H1 (cell line): ENCODE results near the gene SLC6A19. TPM values are rescaled to one million over a fixed set of nuclear protein-coding genes. Genes with fewer than 3 reads are reported as not detected.

Experiments used
- CTCF ChIA-PET: fragments of 300-600 bp; sonication (Branson Sonifier 250); formaldehyde crosslinking; loops from one replicate; lab custom pipeline; 2021; ENCODE audit not compliant: partially characterized antibody; lab: Charles Lee
- POLR2A ChIA-PET: fragments of 300-600 bp; sonication (Branson Sonifier 250); formaldehyde crosslinking; loops from one replicate; lab custom pipeline; 2021; ENCODE audit warnings: inconsistent platforms; ENCODE audit not compliant: partially characterized antibody; lab: Charles Lee
- DNase-seq, 2 experiments: peaks; one replicate each; pipeline versions ENCODE4 v3.0.0 to v3.0.0-alpha.2; 2010 to 2022; ENCODE audit warnings: low spot score in 2 of 2, low read depth in 1 of 2, mixed read lengths in 1 of 2
- FAIRE-seq: peaks from 2 replicates; lab custom pipeline; 2011; peaks lifted over from hg19 to GRCh38; lab: Jason Lieb, UNC
- H2AFZ ChIP-seq: 2 replicates; pipeline ENCODE4 v1.8.1; 2012; ENCODE audit warnings: low read length, inconsistent platforms
- H2AK5ac ChIP-seq: 2 replicates; pipeline ENCODE4 v1.6.1; 2013; ENCODE audit warnings: low read depth, low read length
- H2BK120ac ChIP-seq: replicated peaks from 2 replicates; pipeline ENCODE3; 2013; ENCODE audit warnings: low read depth, low read length, inconsistent platforms
- H2BK12ac ChIP-seq: 2 replicates; pipeline ENCODE4 v1.6.1; 2013; ENCODE audit warnings: low read depth, low read length
- H2BK15ac ChIP-seq: 2 replicates; pipeline ENCODE4 v1.6.1; 2013; ENCODE audit warnings: low read length
- H2BK20ac ChIP-seq: 2 replicates; pipeline ENCODE4 v1.6.1; 2013; ENCODE audit warnings: low read length
- H2BK5ac ChIP-seq: 2 replicates; pipeline ENCODE4 v1.6.1; 2013; ENCODE audit warnings: low read depth, low read length
- H3K14ac ChIP-seq: 2 replicates; pipeline ENCODE4 v1.6.1; 2013; ENCODE audit warnings: inconsistent platforms; ENCODE audit not compliant: insufficient read length
- H3K18ac ChIP-seq: 2 replicates; pipeline ENCODE4 v1.6.1; 2013; ENCODE audit warnings: low read length; ENCODE audit errors: extremely low read depth
- H3K23ac ChIP-seq: 2 replicates; pipeline ENCODE4 v1.6.1; 2013; ENCODE audit warnings: inconsistent platforms; ENCODE audit not compliant: insufficient read length
- H3K23me2 ChIP-seq: 2 replicates; pipeline ENCODE4 v1.6.1; 2013; ENCODE audit warnings: low read depth, low read length
- H3K27ac ChIP-seq: 2 replicates; pipeline ENCODE4 v1.6.1; 2011; ENCODE audit warnings: low read depth, low read length, inconsistent platforms
- H3K27me3 ChIP-seq, 4 experiments: replicated peaks in 1 of 4; 1 replicate in 1 of 4; 2 replicates in 3 of 4; pipeline versions ENCODE4 v1.6.1 to v1.8.1; 2011 to 2013; ENCODE audit warnings: low read length in 3 of 4, mild to moderate bottlenecking in 3 of 4, inconsistent platforms in 2 of 4, mixed read lengths in 2 of 4, moderate library complexity in 1 of 4; ENCODE audit not compliant: control insufficient read depth in 3 of 4, insufficient read depth in 3 of 4; ENCODE audit errors: extremely low read depth in 1 of 4
- H3K36me3 ChIP-seq, 4 experiments: 2 replicates each; pipeline versions ENCODE4 v1.6.1 to v1.8.1; 2011 to 2013; ENCODE audit warnings: mild to moderate bottlenecking in 4 of 4, low read length in 3 of 4, moderate library complexity in 2 of 4, control low read depth in 1 of 4, inconsistent platforms in 1 of 4; ENCODE audit not compliant: insufficient read depth in 4 of 4, control insufficient read depth in 2 of 4
- H3K4ac ChIP-seq: replicated peaks from 2 replicates; pipeline ENCODE3; 2013; ENCODE audit warnings: low read length, low read depth, mixed read lengths, inconsistent platforms; ENCODE audit not compliant: insufficient read length
- H3K4me1 ChIP-seq, 4 experiments: replicated peaks in 1 of 4; 1 replicate in 1 of 4; 2 replicates in 3 of 4; pipeline versions ENCODE4 v1.6.1 to v1.8.1; 2011 to 2013; ENCODE audit warnings: low read length in 3 of 4, inconsistent platforms in 2 of 4, mixed read lengths in 1 of 4; ENCODE audit not compliant: insufficient read depth in 4 of 4, control insufficient read depth in 3 of 4
- H3K4me2 ChIP-seq, 2 experiments: 2 replicates each; pipeline versions ENCODE4 v1.6.1 to v1.8.1; 2011 to 2013; ENCODE audit warnings: low read depth in 2 of 2, low read length in 2 of 2, control low read depth in 1 of 2, inconsistent platforms in 1 of 2, mild to moderate bottlenecking in 1 of 2; ENCODE audit not compliant: insufficient read depth in 1 of 2
- H3K4me3 ChIP-seq, 4 experiments: fragments of 200-600, 300-600 bp in 1 of 4; sonication (generic), shearing (Covaris generic), sonication (Bioruptor Twin) in 1 of 4; 2 replicates each; pipeline versions ENCODE4 v1.5.1 to v1.8.1; 2011 to 2016; ENCODE audit warnings: low read length in 4 of 4, low read depth in 3 of 4, control low read depth in 2 of 4, inconsistent platforms in 2 of 4, mild to moderate bottlenecking in 2 of 4, mixed read lengths in 1 of 4, moderate library complexity in 1 of 4; ENCODE audit not compliant: insufficient read depth in 2 of 4; ENCODE audit errors: extremely low read depth in 1 of 4
- H3K56ac ChIP-seq: replicated peaks from 2 replicates; pipeline ENCODE3; 2013; ENCODE audit warnings: low read depth, mild to moderate bottlenecking, mixed read lengths, low read length, inconsistent platforms; ENCODE audit not compliant: insufficient read length
- H3K79me1 ChIP-seq: 2 replicates; pipeline ENCODE4 v1.6.1; 2013; ENCODE audit warnings: low read depth, low read length, control low read depth
- H3K79me2 ChIP-seq, 2 experiments: 2 replicates each; pipeline versions ENCODE4 v1.6.1 to v1.8.1; 2012 to 2013; ENCODE audit warnings: low read length in 2 of 2, mild to moderate bottlenecking in 2 of 2, inconsistent platforms in 1 of 2; ENCODE audit not compliant: insufficient read depth in 2 of 2, control insufficient read depth in 1 of 2
- H3K9ac ChIP-seq, 4 experiments: replicated peaks in 1 of 4; 1 replicate in 1 of 4; 2 replicates in 3 of 4; pipeline versions ENCODE4 v1.6.1 to v1.8.1; 2011 to 2013; ENCODE audit warnings: low read depth in 3 of 4, low read length in 3 of 4, control low read depth in 2 of 4, mild to moderate bottlenecking in 2 of 4, moderate library complexity in 2 of 4, inconsistent platforms in 1 of 4; ENCODE audit errors: extremely low read depth in 1 of 4
- H3K9me3 ChIP-seq, 2 experiments: 2 replicates each; pipeline versions ENCODE4 v1.6.1 to v1.8.1; 2012 to 2013; ENCODE audit warnings: mild to moderate bottlenecking in 2 of 2, moderate library complexity in 2 of 2, control low read depth in 1 of 2, inconsistent platforms in 1 of 2, low read depth in 1 of 2, low read length in 1 of 2, mixed read lengths in 1 of 2; ENCODE audit not compliant: insufficient read depth in 2 of 2
- H4K20me1 ChIP-seq, 2 experiments: replicated peaks in 1 of 2; 2 replicates each; pipeline versions ENCODE3 to v1.8.1; 2011 to 2013; ENCODE audit warnings: inconsistent platforms in 2 of 2, low read length in 2 of 2, mild to moderate bottlenecking in 1 of 2; ENCODE audit not compliant: insufficient read depth in 2 of 2, control insufficient read depth in 1 of 2
- H4K5ac ChIP-seq: 2 replicates; pipeline ENCODE4 v1.6.1; 2013; ENCODE audit warnings: low read length, low read depth, mixed read lengths, inconsistent platforms; ENCODE audit not compliant: insufficient read length
- H4K8ac ChIP-seq: 2 replicates; pipeline ENCODE4 v1.8.0; 2013; ENCODE audit warnings: mild to moderate bottlenecking, moderate library complexity, low read length, inconsistent platforms; ENCODE audit not compliant: insufficient read depth; ENCODE audit errors: extremely low read depth
- H4K91ac ChIP-seq: replicated peaks from 2 replicates; pipeline ENCODE3; 2013; ENCODE audit warnings: low read length, mixed read lengths, inconsistent platforms; ENCODE audit not compliant: insufficient read length
- BRCA1 ChIP-seq: IDR thresholded peaks from 2 replicates; pipeline ENCODE4 v1.6.1; 2012; ENCODE audit warnings: low read depth, low read length, improper control_type of control experiment
- JUND ChIP-seq: IDR thresholded peaks from 2 replicates; pipeline ENCODE4 v1.6.1; 2011; ENCODE audit warnings: mild to moderate bottlenecking, improper control_type of control experiment, low read length
- NANOG ChIP-seq: IDR thresholded peaks from 2 replicates; pipeline ENCODE4 v1.6.1; 2011; ENCODE audit warnings: low read length, low read depth, mild to moderate bottlenecking, inconsistent platforms; ENCODE audit not compliant: insufficient read depth, poor library complexity, severe bottlenecking
- RAD21 ChIP-seq, 2 experiments: IDR thresholded peaks in 1 of 2; conservative IDR thresholded peaks in 1 of 2; 2 replicates each; pipeline ENCODE4 v1.6.1; 2011; ENCODE audit warnings: low read depth in 2 of 2, low read length in 2 of 2, improper control_type of control experiment in 1 of 2, inconsistent platforms in 1 of 2, mild to moderate bottlenecking in 1 of 2, moderate library complexity in 1 of 2
- WGBS, 2 experiments: shearing (Covaris generic) in 1 of 2; methylation state at CpG; one replicate each; pipeline versions ENCODE4 v1.1.6 to v1.1.7; 2013 to 2015; ENCODE audit warnings: low lambda C conversion rate in 2 of 2, mixed read lengths in 2 of 2, inconsistent platforms in 1 of 2, low coverage in 1 of 2, missing lambda C conversion rate in 1 of 2; ENCODE audit not compliant: insufficient replicate concordance in 2 of 2, insufficient coverage in 1 of 2, insufficient read length in 1 of 2; ENCODE audit errors: extremely low coverage in 1 of 2, missing lambda C conversion rate in 1 of 2; 5-methylcytosine and 5-hydroxymethylcytosine counted together
- polyA plus RNA-seq, 7 experiments: library from polyadenylated mRNA; depleted of rRNA in 3 of 7; stranded (reverse) in 5 of 7; unstranded in 2 of 7; fragments of >200 nt in 5 of 7; fragments of 200-250 nt in 2 of 7; gene quantifications; 1 replicate in 5 of 7; 2 replicates in 1 of 7; 4 replicates in 1 of 7; pipeline versions ENCODE4 v1.2.1 to v1.2.3, GENCODE V29; 2011 to 2013; ENCODE audit warnings: missing spikeins in 2 of 7, mixed read lengths in 2 of 7
- total RNA-seq: library from RNA; stranded (reverse); fragmentation: NEBNext Ultra II Directional; extraction: Animal tissue kit (Norgen Biotek cat#: 25700); gene quantifications from 2 replicates; pipeline ENCODE4 v1.2.1, GENCODE V29; 2021
- TF ChIP-seq, protein P1 (sequence below): IDR thresholded peaks from 2 replicates; pipeline ENCODE4 v1.6.1; 2012; ENCODE audit warnings: inconsistent platforms
- TF ChIP-seq, protein P2 (sequence below), 3 experiments: IDR thresholded peaks; 1 replicate in 2 of 3; 2 replicates in 1 of 3; pipeline versions ENCODE4 v1.5.1 to v1.6.1; 2011; ENCODE audit warnings: low read length in 3 of 3, mild to moderate bottlenecking in 3 of 3, inconsistent platforms in 2 of 3, low read depth in 1 of 3, moderate library complexity in 1 of 3; ENCODE audit not compliant: insufficient read depth in 1 of 3; ENCODE audit errors: control extremely low read depth in 1 of 3

The SLC6A19 gene
- total and polyA plus RNA-seq, 2 of the 8 experiments (the other 6 are each of a cell fraction or from before 2014, with no cell fraction given) = 0.02 TPM; not detected in 1

DNA sequence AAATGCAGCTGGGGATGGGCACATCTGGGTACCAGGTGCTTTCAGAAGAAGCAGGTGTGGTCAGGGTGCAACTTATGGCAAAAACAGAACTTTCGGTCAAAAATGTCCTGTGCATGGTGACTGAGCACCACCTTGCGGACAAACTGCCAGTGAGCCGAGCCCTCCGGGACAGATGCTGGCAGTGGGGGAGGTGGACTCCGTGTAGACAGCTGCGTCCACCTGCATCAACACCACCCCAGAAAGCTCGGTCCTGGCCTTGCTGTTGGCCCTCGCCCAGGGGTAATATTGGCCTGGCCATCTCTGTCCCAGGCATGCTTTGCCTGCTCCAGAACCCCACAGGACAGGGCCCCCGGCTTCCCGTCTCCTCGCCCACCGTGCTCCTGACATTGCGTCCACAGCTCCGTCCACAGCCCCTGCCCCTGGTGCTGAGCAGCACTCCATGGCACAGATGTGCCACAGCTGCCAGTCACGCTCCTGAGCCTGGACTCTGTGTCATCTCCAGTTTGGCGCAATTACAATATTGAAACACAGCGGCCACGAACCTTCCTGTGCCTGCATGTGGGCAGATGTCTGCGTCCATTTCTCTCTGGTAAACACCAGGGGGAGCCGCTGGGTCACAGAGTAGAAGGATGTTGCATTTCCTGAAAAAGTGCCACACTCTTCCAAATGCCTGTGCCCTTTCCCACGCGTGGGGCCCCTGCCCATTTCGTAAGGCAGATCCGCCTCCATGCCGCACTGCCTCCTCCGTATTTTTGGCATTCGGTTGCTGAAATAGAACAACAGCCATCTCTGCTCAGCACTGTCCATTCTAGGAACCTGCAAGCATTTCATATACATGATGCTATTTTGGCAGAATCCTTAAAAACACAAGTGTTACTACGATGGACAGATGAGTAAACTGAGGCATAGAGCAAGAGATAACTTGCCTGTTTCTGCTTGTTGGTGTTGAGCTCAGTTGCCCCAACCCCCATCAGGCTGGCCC lies 33.4 kb upstream of the SLC6A19 start:
- CTCF ChIA-PET = interaction anchor here (0.7 to 4.5 kb wide), 100 partner anchors 8 to 487 kb away, joined by 3 to 40 read pairs (median 4); partner anchors contain the start of gene TERT
- POLR2A ChIA-PET = no interaction called here
- FAIRE-seq = peak; percentile 82
- H2AK5ac ChIP-seq = no peak overlapping the region
- H4K20me1 ChIP-seq = no peaks in the 10 kb centered on the region
- H3K4ac ChIP-seq = no peak overlapping the region
- no peak overlapping the region for H2BK12ac ChIP-seq
- no peak overlapping the region for H3K14ac ChIP-seq
- H3K36me3 ChIP-seq = no peaks in the 10 kb centered on the region
- H3K23me2 ChIP-seq = peaks cover 8% of the 10 kb centered on the region; the same call in 1 of the 2 replicates
- peaks cover 0 to 5% (median 2%) of the 10 kb centered on the region in 4 experiments; a peak in 2 of 7 replicates for H3K4me1 ChIP-seq
- no peak overlapping the region for H4K8ac ChIP-seq
- H2AFZ ChIP-seq = 0 out of 2 replicates have a peak overlapping the region, but pooled peaks have one; percentile 5
- H4K91ac ChIP-seq = no peak overlapping the region
- peak in 1 of 2 experiments; percentile 82 for DNase-seq
- no peak overlapping the region for H4K5ac ChIP-seq
- no peak overlapping the region for H3K56ac ChIP-seq
- no peak overlapping the region for H3K23ac ChIP-seq
- H3K79me2 ChIP-seq = no peaks in the 10 kb centered on the region
- no peaks in the 10 kb centered on the region for H3K9me3 ChIP-seq
- peak overlapping the region in 1 of 2 experiments; percentile 63; a peak in 2 of 4 replicates for H3K4me2 ChIP-seq
- no peak overlapping the region for H2BK120ac ChIP-seq
- no peak overlapping the region for H2BK15ac ChIP-seq
- H2BK5ac ChIP-seq = no peak overlapping the region
- H3K27me3 ChIP-seq = no peaks in the 10 kb centered on the region; a peak in 1 of 7 replicates
- 42% methylated on average over 28 of the region's 28 CpGs; no CpG with 5 or more reads in 1 of the 2 experiments for WGBS, 2 experiments
- no peak overlapping the region for H3K9ac ChIP-seq
- peak overlapping the region in 2 of 4 experiments; percentile 15 to 46; a peak in 2 of 8 replicates for H3K4me3 ChIP-seq
- no peak overlapping the region for H3K27ac ChIP-seq
- H3K18ac ChIP-seq = no peak overlapping the region
- H2BK20ac ChIP-seq = no peak overlapping the region
- no peaks in the 10 kb centered on the region; the same call in 1 of the 2 replicates for H3K79me1 ChIP-seq
- TF ChIP-seq, protein P1, sequence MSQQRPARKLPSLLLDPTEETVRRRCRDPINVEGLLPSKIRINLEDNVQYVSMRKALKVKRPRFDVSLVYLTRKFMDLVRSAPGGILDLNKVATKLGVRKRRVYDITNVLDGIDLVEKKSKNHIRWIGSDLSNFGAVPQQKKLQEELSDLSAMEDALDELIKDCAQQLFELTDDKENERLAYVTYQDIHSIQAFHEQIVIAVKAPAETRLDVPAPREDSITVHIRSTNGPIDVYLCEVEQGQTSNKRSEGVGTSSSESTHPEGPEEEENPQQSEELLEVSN = no peak
- peak; percentile 93 to 96 for TF ChIP-seq RAD21 (IDR thresholded peaks at IDR 0.05 in 1 of 2, conservative IDR thresholded peaks at IDR 0.05 in 1 of 2; ENCODE audit: low read depth in 2 of 2, low read length in 2 of 2)
- no peak for TF ChIP-seq NANOG
- TF ChIP-seq, protein P2, sequence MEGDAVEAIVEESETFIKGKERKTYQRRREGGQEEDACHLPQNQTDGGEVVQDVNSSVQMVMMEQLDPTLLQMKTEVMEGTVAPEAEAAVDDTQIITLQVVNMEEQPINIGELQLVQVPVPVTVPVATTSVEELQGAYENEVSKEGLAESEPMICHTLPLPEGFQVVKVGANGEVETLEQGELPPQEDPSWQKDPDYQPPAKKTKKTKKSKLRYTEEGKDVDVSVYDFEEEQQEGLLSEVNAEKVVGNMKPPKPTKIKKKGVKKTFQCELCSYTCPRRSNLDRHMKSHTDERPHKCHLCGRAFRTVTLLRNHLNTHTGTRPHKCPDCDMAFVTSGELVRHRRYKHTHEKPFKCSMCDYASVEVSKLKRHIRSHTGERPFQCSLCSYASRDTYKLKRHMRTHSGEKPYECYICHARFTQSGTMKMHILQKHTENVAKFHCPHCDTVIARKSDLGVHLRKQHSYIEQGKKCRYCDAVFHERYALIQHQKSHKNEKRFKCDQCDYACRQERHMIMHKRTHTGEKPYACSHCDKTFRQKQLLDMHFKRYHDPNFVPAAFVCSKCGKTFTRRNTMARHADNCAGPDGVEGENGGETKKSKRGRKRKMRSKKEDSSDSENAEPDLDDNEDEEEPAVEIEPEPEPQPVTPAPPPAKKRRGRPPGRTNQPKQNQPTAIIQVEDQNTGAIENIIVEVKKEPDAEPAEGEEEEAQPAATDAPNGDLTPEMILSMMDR (IDR thresholded peaks at IDR 0.05; ENCODE audit: control extremely low read depth in 1 of 3, insufficient read depth in 1 of 3, low read depth in 1 of 3, low read length in 3 of 3) = peak in 2 of 3 experiments; percentile 92 to 94; a peak in 3 of 4 replicates
- no peak for TF ChIP-seq JUND
- TF ChIP-seq BRCA1 = no peak
